ENCODE measurements around the gene FAM170B. TPM values are rescaled to one million over a fixed set of nuclear protein-coding genes. Genes with fewer than 3 reads are reported as not detected.

FAM170B gene
- total and polyA plus RNA-seq, 2 of the 4 experiments (the other 2 are of a cell fraction) = not detected

DNA sequence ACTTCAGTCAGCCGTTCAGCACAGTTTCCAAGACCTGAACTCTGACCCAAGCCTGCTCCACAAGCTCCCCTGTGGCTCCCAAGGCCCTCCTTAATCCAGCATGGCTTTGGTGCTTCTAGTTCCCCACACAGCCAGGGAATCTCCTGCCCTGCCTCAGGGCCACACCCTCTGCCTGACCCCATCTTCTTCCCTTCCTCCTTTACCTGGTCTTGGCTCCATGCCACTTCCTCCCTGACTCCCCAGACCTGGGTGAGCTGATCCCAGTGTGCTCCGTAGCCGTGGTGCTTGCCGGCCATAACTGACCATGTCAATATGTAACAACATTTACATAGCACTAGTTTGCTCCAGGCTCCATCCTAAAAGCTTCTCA, 34.3 kb upstream of the FAM170B start:
- Histone ChIP-seq H4K91ac (ENCODE audit: insufficient read depth, low read depth, low read length) (no peak overlapping the region), H3K9me1 (ENCODE audit: insufficient read depth, low read length) (no peaks in the 10 kb centered on the region; the same call in 1 of the 2 replicates), H3K4me2 (ENCODE audit: low read depth, low read length) (no peak overlapping the region), H3K9me3 (ENCODE audit: control insufficient read depth, insufficient read depth, low read length) (no peaks in the 10 kb centered on the region), H3K79me1 (ENCODE audit: low read depth in 1 of 2, low read length in 2 of 2) (no peaks in the 10 kb centered on the region), H3K27ac (ENCODE audit: insufficient read depth, low read length) (no peak overlapping the region), H2AK9ac (replicated peaks; ENCODE audit: low read depth, low read length, poor library complexity) (no peak overlapping the region), H3K56ac (ENCODE audit: extremely low read depth, insufficient read depth, low read length) (no peak overlapping the region), H2AK5ac (ENCODE audit: low read depth, low read length) (no peak overlapping the region), H3K23ac (ENCODE audit: low read depth, low read length) (no peak overlapping the region), H3K36me3 (ENCODE audit: control insufficient read depth, insufficient read depth, low read length) (no peaks in the 10 kb centered on the region), H3K4me1 (ENCODE audit: control insufficient read depth, insufficient read depth, low read length) (peaks cover 4% of the 10 kb centered on the region), H2AFZ (replicated peaks; ENCODE audit: low read length, poor library complexity) (no peak overlapping the region), H3K9ac (ENCODE audit: low read depth, low read length) (no peak overlapping the region), H3K27me3 (ENCODE audit: control insufficient read depth, insufficient read depth, low read length) (no peaks in the 10 kb centered on the region), H4K5ac (ENCODE audit: low read depth, low read length) (no peak overlapping the region), H2BK120ac (ENCODE audit: low read depth, low read length) (no peak overlapping the region), H2BK5ac (ENCODE audit: low read depth, low read length, poor library complexity, severe bottlenecking) (no peak overlapping the region), H3K14ac (replicated peaks; ENCODE audit: low read depth, low read length) (no peak overlapping the region), H3K4me3 (ENCODE audit: insufficient read depth, low read depth, low read length) (no peak overlapping the region), H4K20me1 (ENCODE audit: insufficient read depth, low read length) (no peaks in the 10 kb centered on the region), H2BK15ac (ENCODE audit: low read depth, low read length) (no peak overlapping the region), H3K18ac (ENCODE audit: low read depth, low read length) (no peak overlapping the region), H3K4ac (ENCODE audit: low read depth, low read length) (no peak overlapping the region), H4K8ac (ENCODE audit: low read depth in 2 of 2, low read length in 2 of 2) (no peak overlapping the region), H2BK20ac (ENCODE audit: low read depth, low read length) (no peak overlapping the region)
- intact Hi-C loops (cut with micrococcal nuclease) = loop anchor here (10.0 kb wide), 1 partner anchor 347 kb away; no protein-coding TSS in a partner anchor
- TF ChIP-seq FOS (IDR thresholded peaks at IDR 0.05; ENCODE audit: low read depth, low read length) (no peak), BHLHE40 (IDR thresholded peaks at IDR 0.05; ENCODE audit: low read depth, low read length) (no peak), RCOR1 (IDR thresholded peaks at IDR 0.05; ENCODE audit: insufficient replicate concordance, low read length) (no peak), MAZ (IDR thresholded peaks at IDR 0.05; ENCODE audit: borderline replicate concordance, low read depth, low read length) (no peak), RAD21 (IDR thresholded peaks at IDR 0.05; ENCODE audit: low read length) (no peak), MXI1 (IDR thresholded peaks at IDR 0.05; ENCODE audit: borderline replicate concordance, low read depth, low read length) (no peak), POLR2A (IDR thresholded peaks at IDR 0.05; ENCODE audit: low read depth, low read length) (no peak), CEBPB (IDR thresholded peaks at IDR 0.05; ENCODE audit: low read depth, low read length) (no peak), CHD1 (IDR thresholded peaks at IDR 0.05; ENCODE audit: low read depth, low read length) (no peak), NFE2L2 (IDR thresholded peaks at IDR 0.05; ENCODE audit: low read depth, low read length) (no peak), MAFK (IDR thresholded peaks at IDR 0.05; ENCODE audit: low read depth, low read length) (no peak), SMC3 (IDR thresholded peaks at IDR 0.05; ENCODE audit: low read depth, low read length) (no peak), RFX5 (IDR thresholded peaks at IDR 0.05; ENCODE audit: low read depth, low read length) (no peak)
- TF ChIP-seq, protein P1, sequence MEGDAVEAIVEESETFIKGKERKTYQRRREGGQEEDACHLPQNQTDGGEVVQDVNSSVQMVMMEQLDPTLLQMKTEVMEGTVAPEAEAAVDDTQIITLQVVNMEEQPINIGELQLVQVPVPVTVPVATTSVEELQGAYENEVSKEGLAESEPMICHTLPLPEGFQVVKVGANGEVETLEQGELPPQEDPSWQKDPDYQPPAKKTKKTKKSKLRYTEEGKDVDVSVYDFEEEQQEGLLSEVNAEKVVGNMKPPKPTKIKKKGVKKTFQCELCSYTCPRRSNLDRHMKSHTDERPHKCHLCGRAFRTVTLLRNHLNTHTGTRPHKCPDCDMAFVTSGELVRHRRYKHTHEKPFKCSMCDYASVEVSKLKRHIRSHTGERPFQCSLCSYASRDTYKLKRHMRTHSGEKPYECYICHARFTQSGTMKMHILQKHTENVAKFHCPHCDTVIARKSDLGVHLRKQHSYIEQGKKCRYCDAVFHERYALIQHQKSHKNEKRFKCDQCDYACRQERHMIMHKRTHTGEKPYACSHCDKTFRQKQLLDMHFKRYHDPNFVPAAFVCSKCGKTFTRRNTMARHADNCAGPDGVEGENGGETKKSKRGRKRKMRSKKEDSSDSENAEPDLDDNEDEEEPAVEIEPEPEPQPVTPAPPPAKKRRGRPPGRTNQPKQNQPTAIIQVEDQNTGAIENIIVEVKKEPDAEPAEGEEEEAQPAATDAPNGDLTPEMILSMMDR (conservative IDR thresholded peaks at IDR 0.05; ENCODE audit: low read depth, low read length) = no peak
- TF ChIP-seq, protein P2, sequence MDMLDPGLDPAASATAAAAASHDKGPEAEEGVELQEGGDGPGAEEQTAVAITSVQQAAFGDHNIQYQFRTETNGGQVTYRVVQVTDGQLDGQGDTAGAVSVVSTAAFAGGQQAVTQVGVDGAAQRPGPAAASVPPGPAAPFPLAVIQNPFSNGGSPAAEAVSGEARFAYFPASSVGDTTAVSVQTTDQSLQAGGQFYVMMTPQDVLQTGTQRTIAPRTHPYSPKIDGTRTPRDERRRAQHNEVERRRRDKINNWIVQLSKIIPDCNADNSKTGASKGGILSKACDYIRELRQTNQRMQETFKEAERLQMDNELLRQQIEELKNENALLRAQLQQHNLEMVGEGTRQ (IDR thresholded peaks at IDR 0.05; ENCODE audit: low read depth, low read length) = no peak
- TF ChIP-seq, protein P3, sequence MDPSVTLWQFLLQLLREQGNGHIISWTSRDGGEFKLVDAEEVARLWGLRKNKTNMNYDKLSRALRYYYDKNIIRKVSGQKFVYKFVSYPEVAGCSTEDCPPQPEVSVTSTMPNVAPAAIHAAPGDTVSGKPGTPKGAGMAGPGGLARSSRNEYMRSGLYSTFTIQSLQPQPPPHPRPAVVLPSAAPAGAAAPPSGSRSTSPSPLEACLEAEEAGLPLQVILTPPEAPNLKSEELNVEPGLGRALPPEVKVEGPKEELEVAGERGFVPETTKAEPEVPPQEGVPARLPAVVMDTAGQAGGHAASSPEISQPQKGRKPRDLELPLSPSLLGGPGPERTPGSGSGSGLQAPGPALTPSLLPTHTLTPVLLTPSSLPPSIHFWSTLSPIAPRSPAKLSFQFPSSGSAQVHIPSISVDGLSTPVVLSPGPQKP (IDR thresholded peaks at IDR 0.05; ENCODE audit: borderline replicate concordance, low read depth, low read length) = no peak
- ChIA-PET POLR2A (ENCODE audit: unreplicated experiment) (no interaction called here), CTCF (no interaction called here)
- DNase-seq = no peak
- ATAC-seq (ENCODE audit: low read depth) = no peak
- in situ Hi-C loops (cut with MboI; ENCODE audit: low sequenced_read_pairs) = no loop called here
- dilution Hi-C loops (cut with HindIII; ENCODE audit: low sequenced_read_pairs, unreplicated experiment) = no loop called here
- no TSS peak for BruUV-seq (replicated peaks)
- WGBS, 2 experiments (ENCODE audit: extremely low coverage in 2 of 2, insufficient read length in 1 of 2) = 86% methylated on average over 1 of the region's 4 CpGs; no CpG with 5 or more reads in 1 of the 2 experiments

All from IMR-90 (cell line).